HUES48 (cell line): ENCODE measurements around the gene ARHGAP40.

Experiments used
- H3K27ac ChIP-seq: one replicate; pipeline ENCODE4 v1.7.0; 2013; ENCODE audit warnings: low read depth, low read length, inconsistent platforms
- H3K27me3 ChIP-seq: 2 replicates; pipeline ENCODE4 v1.6.1; 2013; ENCODE audit warnings: mild to moderate bottlenecking, low read length; ENCODE audit not compliant: control insufficient read depth, insufficient read depth
- H3K36me3 ChIP-seq: 2 replicates; pipeline ENCODE4 v1.6.1; 2013; ENCODE audit warnings: low read length; ENCODE audit not compliant: control insufficient read depth, insufficient read depth
- H3K4me1 ChIP-seq: 2 replicates; pipeline ENCODE4 v1.6.1; 2013; ENCODE audit warnings: mild to moderate bottlenecking, low read length; ENCODE audit not compliant: control insufficient read depth, insufficient read depth
- H3K4me3 ChIP-seq: 2 replicates; pipeline ENCODE4 v1.5.1; 2013; ENCODE audit warnings: mild to moderate bottlenecking, low read depth, low read length
- H3K9ac ChIP-seq: 2 replicates; pipeline ENCODE4 v1.6.1; 2013; ENCODE audit warnings: mild to moderate bottlenecking, low read depth, low read length, moderate library complexity
- H3K9me3 ChIP-seq: 2 replicates; pipeline ENCODE4 v1.6.1; 2013; ENCODE audit warnings: low read length; ENCODE audit not compliant: control insufficient read depth, insufficient read depth

ARHGAP40 gene

GRCh38 chr20:38652995-38653394 lies 51.4 kb downstream of the ARHGAP40 start:
- H3K36me3 ChIP-seq: no peaks in the 10 kb centered on the region
- no peak overlapping the region for H3K27ac ChIP-seq
- H3K9me3 ChIP-seq: no peaks in the 10 kb centered on the region
- H3K9ac ChIP-seq: no peak overlapping the region
- no peak overlapping the region for H3K4me3 ChIP-seq
- H3K27me3 ChIP-seq: peaks cover 21% of the 10 kb centered on the region
- H3K4me1 ChIP-seq: no peaks in the 10 kb centered on the region

GRCh38 chr20:38657390-38657789 lies 55.8 kb downstream of the ARHGAP40 start:
- Histone ChIP-seq H3K4me3 (no peak overlapping the region), H3K27me3 (peaks cover 4% of the 10 kb centered on the region; the same call in 1 of the 2 replicates), H3K27ac (no peak overlapping the region), H3K9ac (no peak overlapping the region), H3K9me3 (no peaks in the 10 kb centered on the region), H3K36me3 (no peaks in the 10 kb centered on the region), H3K4me1 (peaks cover 4% of the 10 kb centered on the region; the same call in 1 of the 2 replicates)

GRCh38 chr20:38658879-38659596 lies 57.4 kb downstream of the ARHGAP40 start:
- Histone ChIP-seq H3K27ac (no peak overlapping the region), H3K27me3 (peaks cover 4% of the 10 kb centered on the region; the same call in 1 of the 2 replicates), H3K4me1 (peaks cover 4% of the 10 kb centered on the region; the same call in 1 of the 2 replicates), H3K9ac (no peak overlapping the region), H3K36me3 (no peaks in the 10 kb centered on the region), H3K4me3 (no peak overlapping the region), H3K9me3 (no peaks in the 10 kb centered on the region)

GRCh38 chr20:38659597-38659880 lies 57.9 kb downstream of the ARHGAP40 start:
- no peaks in the 10 kb centered on the region for H3K36me3 ChIP-seq
- H3K9me3 ChIP-seq: no peaks in the 10 kb centered on the region
- peaks cover 4% of the 10 kb centered on the region; the same call in 1 of the 2 replicates for H3K27me3 ChIP-seq
- H3K27ac ChIP-seq: no peak overlapping the region
- no peak overlapping the region for H3K4me3 ChIP-seq
- no peak overlapping the region for H3K9ac ChIP-seq
- peaks cover 4% of the 10 kb centered on the region; the same call in 1 of the 2 replicates for H3K4me1 ChIP-seq

- Histone ChIP-seq H3K9me3 (no peaks in the 10 kb centered on the region), H3K4me1 (peaks cover 4% of the 10 kb centered on the region; the same call in 1 of the 2 replicates), H3K27me3 (peaks cover 4% of the 10 kb centered on the region; the same call in 1 of the 2 replicates), H3K36me3 (no peaks in the 10 kb centered on the region), H3K27ac (no peak overlapping the region), H3K4me3 (no peak overlapping the region), H3K9ac (no peak overlapping the region)
Measured at GRCh38 chr20:38660429-38660828, 58.8 kb downstream of the ARHGAP40 start.

GRCh38 chr20:38663660-38664059 lies 62.1 kb downstream of the ARHGAP40 start:
- peaks cover 4% of the 10 kb centered on the region for H3K4me1 ChIP-seq
- no peak overlapping the region for H3K27ac ChIP-seq
- no peak overlapping the region for H3K4me3 ChIP-seq
- H3K9me3 ChIP-seq: no peaks in the 10 kb centered on the region
- H3K27me3 ChIP-seq: peaks cover 4% of the 10 kb centered on the region; the same call in 1 of the 2 replicates
- no peak overlapping the region for H3K9ac ChIP-seq
- no peaks in the 10 kb centered on the region for H3K36me3 ChIP-seq

GRCh38 chr20:38664284-38664683 lies 62.7 kb downstream of the ARHGAP40 start:
- Histone ChIP-seq H3K36me3 (no peaks in the 10 kb centered on the region), H3K27me3 (peaks cover 4% of the 10 kb centered on the region; the same call in 1 of the 2 replicates), H3K9me3 (no peaks in the 10 kb centered on the region)

GRCh38 chr20:38665094-38665493 lies 63.5 kb downstream of the ARHGAP40 start:
- H3K27me3 ChIP-seq: peaks cover 4% of the 10 kb centered on the region; the same call in 1 of the 2 replicates
- no peaks in the 10 kb centered on the region; the same call in 1 of the 2 replicates for H3K4me1 ChIP-seq
- no peak overlapping the region for H3K27ac ChIP-seq
- no peak overlapping the region for H3K4me3 ChIP-seq
- no peaks in the 10 kb centered on the region for H3K9me3 ChIP-seq
- no peaks in the 10 kb centered on the region for H3K36me3 ChIP-seq
- no peak overlapping the region for H3K9ac ChIP-seq

More at GRCh38 chr20:38664284-38664683, 62.7 kb downstream of the ARHGAP40 start:
- H3K9ac ChIP-seq: no peak overlapping the region
- peaks cover under 1% of the 10 kb centered on the region; the same call in 1 of the 2 replicates for H3K4me1 ChIP-seq
- H3K4me3 ChIP-seq: no peak overlapping the region
- no peak overlapping the region for H3K27ac ChIP-seq

GRCh38 chr20:38665506-38666285 lies 64.1 kb downstream of the ARHGAP40 start:
- Histone ChIP-seq H3K27ac (no peak overlapping the region), H3K9ac (no peak overlapping the region), H3K9me3 (no peaks in the 10 kb centered on the region), H3K4me1 (no peaks in the 10 kb centered on the region; the same call in 1 of the 2 replicates), H3K4me3 (no peak overlapping the region), H3K27me3 (peaks cover 4% of the 10 kb centered on the region; the same call in 1 of the 2 replicates), H3K36me3 (no peaks in the 10 kb centered on the region)

GRCh38 chr20:38667417-38667956 lies 65.9 kb downstream of the ARHGAP40 start:
- H3K36me3 ChIP-seq: no peaks in the 10 kb centered on the region
- peaks cover 16% of the 10 kb centered on the region for H3K27me3 ChIP-seq
- no peak overlapping the region for H3K9ac ChIP-seq
- no peaks in the 10 kb centered on the region for H3K9me3 ChIP-seq
- peaks cover 4% of the 10 kb centered on the region for H3K4me1 ChIP-seq
- H3K27ac ChIP-seq: no peak overlapping the region
- H3K4me3 ChIP-seq: no peak overlapping the region

GRCh38 chr20:38669688-38670087 lies 68.1 kb downstream of the ARHGAP40 start:
- peaks cover 35% of the 10 kb centered on the region for H3K27me3 ChIP-seq
- peaks cover 8% of the 10 kb centered on the region for H3K4me1 ChIP-seq
- H3K9ac ChIP-seq: no peak overlapping the region
- H3K36me3 ChIP-seq: no peaks in the 10 kb centered on the region
- H3K9me3 ChIP-seq: no peaks in the 10 kb centered on the region
- no peak overlapping the region for H3K27ac ChIP-seq
- H3K4me3 ChIP-seq: no peak overlapping the region
